Sigmoid colon (tissue), 7 donors: ENCODE data around the gene RBPJ. TPM values are rescaled to one million over a fixed set of nuclear protein-coding genes. Genes with fewer than 3 reads are reported as not detected.

Experiments
- DNase-seq: peaks from one replicate; pipeline ENCODE4 v3.0.0-alpha.2; 2019
- H3K27ac ChIP-seq, 4 donors: fragments of 200-600 bp; sonication (generic); one replicate each; pipeline ENCODE4 v1.5.1; 2016 to 2019; ENCODE audit warnings: mild to moderate bottlenecking in 1 of 4
- H3K27me3 ChIP-seq, 3 donors: fragments of 200-600 bp; sonication (generic); one replicate each; pipeline ENCODE4 v1.5.1; 2019; ENCODE audit warnings: mild to moderate bottlenecking in 1 of 3
- H3K36me3 ChIP-seq, 4 donors: fragments of 200-600 bp; sonication (generic); one replicate each; pipeline ENCODE4 v1.5.1; 2016 to 2019
- H3K4me1 ChIP-seq, 4 donors: fragments of 200-600 bp; sonication (generic); one replicate each; pipeline ENCODE4 v1.5.1; 2017 to 2019
- H3K4me3 ChIP-seq, 4 donors: fragments of 200-600 bp; sonication (generic); one replicate each; pipeline ENCODE4 v1.5.1; 2017 to 2019; ENCODE audit warnings: mild to moderate bottlenecking in 2 of 4, moderate library complexity in 1 of 4
- H3K9me3 ChIP-seq, 4 donors: fragments of 200-600 bp in 3 of 4; sonication (generic) in 3 of 4; one replicate each; pipeline versions ENCODE4 v1.5.1 to v1.6.1; 2013 to 2019
- CTCF ChIP-seq, 4 experiments: fragments of 450-650 bp in 3 of 4; fragments of 200-600 bp in 1 of 4; IDR thresholded peaks; one replicate each; pipeline ENCODE4 v1.5.1; 2016 to 2019; ENCODE audit warnings: antibody characterized with exemption in 4 of 4, mild to moderate bottlenecking in 3 of 4, moderate library complexity in 2 of 4
- EP300 ChIP-seq, 4 donors: sonication (generic); formaldehyde crosslinking; IDR thresholded peaks; one replicate each; pipeline ENCODE4 v1.6.1; 2017; ENCODE audit warnings: antibody characterized with exemption in 4 of 4
- POLR2A ChIP-seq, 2 donors: fragments of 450-650 bp; IDR thresholded peaks; one replicate each; pipeline ENCODE4 v1.6.1; 2016; ENCODE audit warnings: antibody characterized with exemption in 2 of 2, mild to moderate bottlenecking in 2 of 2, moderate library complexity in 2 of 2
- POLR2AphosphoS5 ChIP-seq, 4 donors: sonication (generic); formaldehyde crosslinking; IDR thresholded peaks; one replicate each; pipeline ENCODE4 v1.6.1; 2017; ENCODE audit warnings: antibody characterized with exemption in 4 of 4
- WGBS, 2 donors: extraction: QIAGEN DNeasy Blood & Tissue Kit; methylation state at CpG; one replicate each; pipeline ENCODE4 v1.1.7; 2013; 5-methylcytosine and 5-hydroxymethylcytosine counted together
- intact Hi-C: fragments of 100-400 bp; cut with DNase I; formaldehyde crosslinking; loops from one replicate; pipeline ENCODE4 v1.15.1; 2023
- polyA plus RNA-seq, 3 donors: library from polyadenylated mRNA; stranded (reverse); fragments of 200-250 nt; gene quantifications; one replicate each; pipeline ENCODE4 v1.2.3, GENCODE V29; 2013
- total RNA-seq, 4 donors: library from RNA; depleted of rRNA; stranded (reverse); fragments of >200 nt; gene quantifications; one replicate each; pipeline ENCODE4 v1.1.0, GENCODE V29; 2016
- donor health status: healthy with polysubstance abuse.
- donor health status: Bipolar disorder and iron deficiency.
- donor health status: healthy.

Gene RBPJ
- total and polyA plus RNA-seq, 7 donors = 15.0 to 114 (median 78.4) TPM

- intact Hi-C loops = no loop called here
- peaks cover 0 to 5% (median 0%) of the 10 kb centered on the region in 4 donors for H3K4me1 ChIP-seq
- WGBS, 2 donors = 79 to 84% methylated on average over 1 of the region's 1 CpG
Measured at GRCh38 chr4:26287756-26288155, 33.1 kb upstream of the RBPJ start.

DNA sequence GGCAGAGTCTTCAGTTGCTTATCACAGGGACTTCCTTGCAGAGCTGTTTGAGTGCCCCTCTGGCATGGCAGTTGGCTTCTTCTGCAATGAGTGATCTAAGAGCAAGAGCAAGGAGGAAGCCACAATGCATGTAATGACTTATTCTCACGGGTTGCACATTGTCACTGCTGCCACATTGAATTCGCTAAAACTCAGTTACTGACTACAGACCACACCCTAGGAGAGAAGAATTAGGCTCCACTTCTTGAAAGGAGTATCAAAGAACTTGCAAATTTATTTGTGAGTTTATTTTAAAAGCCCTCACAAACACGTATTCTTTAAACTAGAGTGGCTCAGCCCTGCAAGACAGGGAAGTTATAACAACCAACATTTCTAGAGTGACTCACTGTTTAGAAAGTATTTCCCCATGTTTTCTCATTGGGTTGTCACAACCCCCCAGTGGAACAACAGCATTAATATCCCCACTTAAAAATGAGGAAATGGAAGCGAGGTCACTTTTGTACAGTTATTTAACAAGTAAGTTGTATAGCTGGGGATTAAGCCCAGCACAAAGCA, 32.4 kb upstream of the RBPJ start:
- H3K27me3 ChIP-seq = no peaks in the 10 kb centered on the region
- H3K4me1 ChIP-seq = peaks cover 0 to 5% (median 0%) of the 10 kb centered on the region in 4 donors
- H3K4me3 ChIP-seq = no peak overlapping the region
- H3K9me3 ChIP-seq = no peaks in the 10 kb centered on the region
- H3K27ac ChIP-seq = peak overlapping the region in 2 of 4 donors; percentile 13 to 28
- H3K36me3 ChIP-seq = no peaks in the 10 kb centered on the region
- no peak for TF ChIP-seq POLR2A (IDR thresholded peaks at IDR 0.05)
- no peak for TF ChIP-seq POLR2AphosphoS5 (IDR thresholded peaks at IDR 0.05)
- TF ChIP-seq EP300 (IDR thresholded peaks at IDR 0.05) = no peak
- no peak for DNase-seq
- intact Hi-C loops = no loop called here
- WGBS, 2 donors = 63 to 73% methylated on average over 4 of the region's 4 CpGs

More at GRCh38 chr4:26287756-26288155, 33.1 kb upstream of the RBPJ start:
- DNase-seq = no peak
- Histone ChIP-seq H3K27ac (peak overlapping the region in 1 of 4 donors; percentile 7), H3K4me3 (no peak overlapping the region), H3K9me3 (no peaks in the 10 kb centered on the region), H3K27me3 (no peaks in the 10 kb centered on the region), H3K36me3 (no peaks in the 10 kb centered on the region)
- TF ChIP-seq POLR2AphosphoS5 (IDR thresholded peaks at IDR 0.05) = no peak
- TF ChIP-seq CTCF (IDR thresholded peaks at IDR 0.05) = no peak
- no peak for TF ChIP-seq POLR2A (IDR thresholded peaks at IDR 0.05)
- no peak for TF ChIP-seq EP300 (IDR thresholded peaks at IDR 0.05)

DNA sequence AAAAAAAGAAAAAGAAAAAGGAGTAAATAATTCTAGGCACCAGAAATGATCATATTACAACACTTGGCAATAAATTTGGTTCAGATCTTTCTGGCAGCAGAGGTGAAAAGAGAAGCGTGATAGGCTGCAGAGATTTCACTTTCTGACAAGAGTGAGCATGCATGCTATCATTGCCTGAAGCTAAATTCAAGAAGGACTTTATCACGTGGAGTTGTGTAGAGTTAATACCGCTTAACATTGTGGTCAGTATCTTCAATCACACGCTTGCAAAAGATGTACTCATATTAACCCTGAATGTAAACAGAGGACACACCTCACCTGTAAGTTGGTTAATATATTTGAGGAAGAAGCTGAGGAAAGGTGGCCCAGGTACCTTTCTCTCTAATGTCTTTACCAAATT, 31.4 kb upstream of the RBPJ start:
- H3K4me1 ChIP-seq = peaks cover 0 to 5% (median 0%) of the 10 kb centered on the region in 4 donors
- no peak overlapping the region for H3K27ac ChIP-seq
- H3K9me3 ChIP-seq = no peaks in the 10 kb centered on the region
- WGBS, 2 donors = 69 to 71% methylated on average over 4 of the region's 4 CpGs
- intact Hi-C loops = no loop called here
- TF ChIP-seq POLR2A (IDR thresholded peaks at IDR 0.05) = no peak
- no peak for TF ChIP-seq POLR2AphosphoS5 (IDR thresholded peaks at IDR 0.05)
- no peak for TF ChIP-seq CTCF (IDR thresholded peaks at IDR 0.05)
- TF ChIP-seq EP300 (IDR thresholded peaks at IDR 0.05) = no peak
- no peaks in the 10 kb centered on the region for H3K27me3 ChIP-seq
- DNase-seq = no peak
- H3K36me3 ChIP-seq = no peaks in the 10 kb centered on the region
- no peak overlapping the region for H3K4me3 ChIP-seq

DNA sequence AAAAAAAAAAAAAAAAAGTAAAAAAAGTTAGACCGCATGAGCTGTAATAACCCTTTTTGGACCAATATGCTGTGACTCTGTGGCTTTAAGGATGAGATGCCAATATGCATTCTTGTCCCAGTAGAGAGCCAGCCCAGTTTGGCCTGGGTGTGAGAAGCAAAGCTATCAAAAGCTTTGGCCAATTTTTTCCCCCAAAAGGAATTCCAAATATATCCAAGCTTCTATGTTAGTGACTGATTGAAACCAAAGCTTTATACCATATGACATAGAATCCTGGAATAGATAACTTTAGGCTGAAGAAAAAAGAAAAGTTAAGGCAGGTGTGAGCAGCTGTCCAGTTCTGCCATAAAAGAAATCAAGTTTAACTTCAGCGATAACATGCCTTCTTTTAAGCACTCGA, 30.5 kb upstream of the RBPJ start:
- no peak overlapping the region for H3K4me3 ChIP-seq
- DNase-seq = no peak
- H3K9me3 ChIP-seq = no peaks in the 10 kb centered on the region
- no peaks in the 10 kb centered on the region for H3K27me3 ChIP-seq
- intact Hi-C loops = no loop called here
- WGBS, 2 donors = 81 to 86% methylated on average over 3 of the region's 3 CpGs
- H3K36me3 ChIP-seq = no peaks in the 10 kb centered on the region
- TF ChIP-seq POLR2A (IDR thresholded peaks at IDR 0.05) = no peak
- no peak for TF ChIP-seq POLR2AphosphoS5 (IDR thresholded peaks at IDR 0.05)
- no peak for TF ChIP-seq CTCF (IDR thresholded peaks at IDR 0.05)
- TF ChIP-seq EP300 (IDR thresholded peaks at IDR 0.05) = no peak
- H3K4me1 ChIP-seq = peaks cover 0 to 5% (median 0%) of the 10 kb centered on the region in 4 donors
- no peak overlapping the region for H3K27ac ChIP-seq

DNA sequence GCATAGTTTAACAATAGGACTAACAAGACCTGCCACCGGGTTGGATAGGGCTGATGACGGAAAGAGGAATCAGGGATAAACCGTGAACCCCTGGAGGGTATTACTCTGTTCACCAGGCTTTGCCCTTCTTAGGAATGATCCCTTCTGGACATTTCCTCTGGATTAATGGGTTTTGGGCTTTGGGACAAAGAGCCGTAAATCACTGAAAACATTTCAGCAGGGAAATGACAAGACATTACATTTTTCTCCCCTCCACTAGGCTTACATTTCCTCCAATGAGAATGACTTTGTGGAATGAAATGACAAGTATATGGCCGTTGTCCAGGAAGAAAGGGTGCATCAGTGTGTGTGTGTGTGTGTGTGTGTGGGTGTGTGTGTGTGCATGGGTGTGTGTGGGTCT, 25.9 kb upstream of the RBPJ start:
- no peaks in the 10 kb centered on the region for H3K27me3 ChIP-seq
- no peak overlapping the region for H3K27ac ChIP-seq
- H3K4me3 ChIP-seq = no peak overlapping the region
- DNase-seq = no peak
- TF ChIP-seq EP300 (IDR thresholded peaks at IDR 0.05) = no peak
- no peak for TF ChIP-seq CTCF (IDR thresholded peaks at IDR 0.05)
- TF ChIP-seq POLR2A (IDR thresholded peaks at IDR 0.05) = no peak
- no peak for TF ChIP-seq POLR2AphosphoS5 (IDR thresholded peaks at IDR 0.05)
- intact Hi-C loops = no loop called here
- no peaks in the 10 kb centered on the region for H3K36me3 ChIP-seq
- 86 to 88% methylated on average over 5 of the region's 5 CpGs for WGBS, 2 donors
- H3K9me3 ChIP-seq = no peaks in the 10 kb centered on the region
- peaks cover 0 to 12% (median 2%) of the 10 kb centered on the region in 4 donors for H3K4me1 ChIP-seq
